Thyroid gland (tissue), 4 donors: ENCODE measurements around the gene TTC39A. TPM values are rescaled to one million over a fixed set of nuclear protein-coding genes. Genes with fewer than 3 reads are reported as not detected.

Source experiments
- DNase-seq, 2 donors: peaks; one replicate each; pipeline ENCODE4 v3.0.0-alpha.2; 2019
- H3K27ac ChIP-seq, 3 donors: fragments of 200-600 bp; sonication (generic); 1 replicate in 2 of 3; 2 replicates in 1 of 3; pipeline ENCODE4 v1.5.1; 2016 to 2019; ENCODE audit warnings: mild to moderate bottlenecking in 1 of 3, moderate library complexity in 1 of 3
- H3K27me3 ChIP-seq: fragments of 200-600 bp; sonication (generic); one replicate; pipeline ENCODE4 v1.5.1; 2019
- H3K36me3 ChIP-seq, 2 donors: fragments of 200-600 bp; sonication (generic); one replicate each; pipeline ENCODE4 v1.5.1; 2016 to 2019
- H3K4me1 ChIP-seq, 2 donors: fragments of 200-600 bp; sonication (generic); one replicate each; pipeline ENCODE4 v1.5.1; 2017 to 2019
- H3K4me3 ChIP-seq, 3 donors: fragments of 200-600 bp; sonication (generic); replicated peaks in 1 of 3; 1 replicate in 2 of 3; 2 replicates in 1 of 3; pipeline ENCODE4 v1.5.1; 2016; ENCODE audit warnings: mild to moderate bottlenecking in 1 of 3
- H3K9me3 ChIP-seq: fragments of 200-600 bp; sonication (generic); one replicate; pipeline ENCODE4 v1.5.1; 2017
- POLR2A ChIP-seq, 2 donors: fragments of 450-650 bp; IDR thresholded peaks; one replicate each; pipeline ENCODE4 v1.6.1; 2017; ENCODE audit warnings: antibody characterized with exemption in 2 of 2, mild to moderate bottlenecking in 2 of 2, moderate library complexity in 1 of 2
- WGBS, 2 donors: methylation state at CpG; one replicate each; pipeline ENCODE4 v1.1.5; 2017; 5-methylcytosine and 5-hydroxymethylcytosine counted together
- intact Hi-C: fragments of 100-400 bp; cut with DNase I; formaldehyde crosslinking; loops from one replicate; pipeline ENCODE4 v1.15.1; 2023
- total RNA-seq, 4 donors: library from RNA; depleted of rRNA; stranded (reverse); fragments of >200 nt; gene quantifications; one replicate each; pipeline ENCODE4 v1.2.3, GENCODE V29; 2016
- TF ChIP-seq, protein P1 (sequence below), 6 experiments: fragments of 200-600 bp in 3 of 6; fragments of 450-650 bp in 3 of 6; sonication (generic) in 3 of 6; IDR thresholded peaks; one replicate each; pipeline ENCODE4 v1.5.1; 2016 to 2019; ENCODE audit warnings: antibody characterized with exemption in 6 of 6, mild to moderate bottlenecking in 2 of 6, inconsistent platforms in 1 of 6, moderate library complexity in 1 of 6

TTC39A gene
- total RNA-seq, 4 donors from 2014 or later = 13.6 to 56.0 (median 33.5) TPM

DNA sequence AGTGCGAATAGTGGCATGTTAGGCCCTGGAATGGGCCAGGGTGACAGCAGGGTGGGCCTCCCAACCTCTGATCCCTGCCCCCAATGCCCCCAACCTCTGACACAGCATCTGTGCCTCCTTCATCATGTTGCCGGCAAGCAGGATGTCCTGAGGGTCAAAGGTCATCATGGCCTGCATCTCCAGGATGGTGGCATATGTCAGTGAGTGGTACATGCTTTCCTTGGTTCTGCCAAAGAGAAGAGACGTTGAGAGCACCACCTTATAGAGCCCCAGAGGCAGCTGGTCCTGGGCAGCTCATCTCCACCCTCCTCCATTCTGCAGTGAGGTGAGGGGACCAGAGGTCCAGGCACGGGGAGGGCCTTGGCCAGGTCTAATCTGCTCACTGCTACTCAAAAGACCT lies 17.6 kb downstream of the TTC39A start:
- Histone ChIP-seq H3K27me3 (no peaks in the 10 kb centered on the region), H3K27ac (no peak overlapping the region), H3K36me3 (no peaks in the 10 kb centered on the region), H3K4me3 (no peak overlapping the region), H3K9me3 (no peaks in the 10 kb centered on the region), H3K4me1 (peaks cover 0 to 14% of the 10 kb centered on the region in 2 donors)
- DNase-seq = no peak
- 88 to 92% methylated on average over 4 of the region's 4 CpGs for WGBS, 2 donors
- TF ChIP-seq, protein P1, sequence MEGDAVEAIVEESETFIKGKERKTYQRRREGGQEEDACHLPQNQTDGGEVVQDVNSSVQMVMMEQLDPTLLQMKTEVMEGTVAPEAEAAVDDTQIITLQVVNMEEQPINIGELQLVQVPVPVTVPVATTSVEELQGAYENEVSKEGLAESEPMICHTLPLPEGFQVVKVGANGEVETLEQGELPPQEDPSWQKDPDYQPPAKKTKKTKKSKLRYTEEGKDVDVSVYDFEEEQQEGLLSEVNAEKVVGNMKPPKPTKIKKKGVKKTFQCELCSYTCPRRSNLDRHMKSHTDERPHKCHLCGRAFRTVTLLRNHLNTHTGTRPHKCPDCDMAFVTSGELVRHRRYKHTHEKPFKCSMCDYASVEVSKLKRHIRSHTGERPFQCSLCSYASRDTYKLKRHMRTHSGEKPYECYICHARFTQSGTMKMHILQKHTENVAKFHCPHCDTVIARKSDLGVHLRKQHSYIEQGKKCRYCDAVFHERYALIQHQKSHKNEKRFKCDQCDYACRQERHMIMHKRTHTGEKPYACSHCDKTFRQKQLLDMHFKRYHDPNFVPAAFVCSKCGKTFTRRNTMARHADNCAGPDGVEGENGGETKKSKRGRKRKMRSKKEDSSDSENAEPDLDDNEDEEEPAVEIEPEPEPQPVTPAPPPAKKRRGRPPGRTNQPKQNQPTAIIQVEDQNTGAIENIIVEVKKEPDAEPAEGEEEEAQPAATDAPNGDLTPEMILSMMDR (IDR thresholded peaks at IDR 0.05) = no peak
- intact Hi-C loops = no loop called here

DNA sequence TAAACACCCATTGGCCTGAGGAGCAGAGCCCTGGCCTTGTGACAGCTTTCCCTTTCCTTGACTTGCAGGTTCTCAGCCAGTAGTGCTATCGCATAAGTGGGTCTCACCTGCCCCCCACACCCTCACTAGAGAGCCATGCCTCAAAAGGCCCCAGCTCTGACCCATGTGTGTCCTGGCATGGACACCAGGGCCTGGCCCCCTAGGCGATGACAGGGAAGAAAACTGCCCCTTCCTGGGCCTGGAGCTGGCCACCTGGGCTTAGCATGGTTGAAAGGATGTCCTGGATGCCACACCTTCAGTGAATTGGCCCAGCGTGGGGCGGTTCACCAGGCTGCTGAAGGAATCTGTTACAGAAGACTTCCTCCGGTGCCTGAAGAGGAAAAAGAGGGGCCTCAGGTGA lies 18.5 kb downstream of the TTC39A start:
- Histone ChIP-seq H3K27ac (no peak overlapping the region), H3K9me3 (no peaks in the 10 kb centered on the region), H3K4me3 (no peak overlapping the region), H3K4me1 (peaks cover 0 to 14% of the 10 kb centered on the region in 2 donors), H3K27me3 (no peaks in the 10 kb centered on the region), H3K36me3 (no peaks in the 10 kb centered on the region)
- intact Hi-C loops = no loop called here
- no peak for DNase-seq
- TF ChIP-seq, protein P1 (IDR thresholded peaks at IDR 0.05) = no peak
- TF ChIP-seq POLR2A (IDR thresholded peaks at IDR 0.05) = no peak
- 91 to 94% methylated on average over 5 of the region's 5 CpGs for WGBS, 2 donors

DNA sequence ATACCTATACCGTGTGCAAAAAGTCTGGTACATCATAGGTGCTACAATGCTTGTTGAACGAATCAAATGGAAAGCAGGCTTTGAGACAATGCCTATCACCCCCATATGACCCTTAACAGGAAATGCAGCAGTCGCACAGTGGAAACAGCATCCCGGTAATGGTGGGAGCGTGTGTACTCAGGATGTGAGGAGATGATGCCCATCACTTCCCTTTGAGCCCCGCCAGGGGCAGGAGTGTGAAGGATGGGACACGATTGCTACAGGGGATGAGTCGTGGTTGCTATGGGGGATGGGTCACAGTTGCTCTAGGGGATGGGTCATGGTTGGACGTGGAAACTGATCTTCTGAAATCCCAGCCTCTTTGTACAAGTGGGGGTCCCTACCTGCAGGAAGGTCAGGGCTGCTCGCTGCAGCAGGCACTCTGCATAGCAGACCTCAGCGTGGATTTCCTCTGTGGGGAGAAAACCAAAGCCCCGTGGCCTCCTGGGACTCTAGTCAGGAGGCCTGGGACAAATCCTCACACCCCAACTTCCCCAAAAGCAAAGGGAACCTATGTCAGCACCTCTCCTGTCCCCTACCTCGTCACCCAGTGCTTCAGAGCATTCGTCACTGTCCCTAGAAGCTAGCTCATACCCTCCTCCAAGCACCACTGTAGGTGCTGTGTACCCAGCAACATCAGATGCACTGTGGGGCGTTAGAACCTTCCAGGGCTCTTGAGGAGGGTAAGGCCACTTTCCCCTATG lies 19.3 kb downstream of the TTC39A start:
- H3K36me3 ChIP-seq = no peaks in the 10 kb centered on the region
- H3K9me3 ChIP-seq = no peaks in the 10 kb centered on the region
- intact Hi-C loops = no loop called here
- DNase-seq = no peak
- H3K4me1 ChIP-seq = peaks cover 0 to 14% of the 10 kb centered on the region in 2 donors
- no peak overlapping the region for H3K4me3 ChIP-seq
- WGBS, 2 donors = 75 to 78% methylated on average over 15 of the region's 15 CpGs
- no peaks in the 10 kb centered on the region for H3K27me3 ChIP-seq
- H3K27ac ChIP-seq = no peak overlapping the region
- no peak for TF ChIP-seq POLR2A (IDR thresholded peaks at IDR 0.05)
- TF ChIP-seq, protein P1 (IDR thresholded peaks at IDR 0.05) = no peak

DNA sequence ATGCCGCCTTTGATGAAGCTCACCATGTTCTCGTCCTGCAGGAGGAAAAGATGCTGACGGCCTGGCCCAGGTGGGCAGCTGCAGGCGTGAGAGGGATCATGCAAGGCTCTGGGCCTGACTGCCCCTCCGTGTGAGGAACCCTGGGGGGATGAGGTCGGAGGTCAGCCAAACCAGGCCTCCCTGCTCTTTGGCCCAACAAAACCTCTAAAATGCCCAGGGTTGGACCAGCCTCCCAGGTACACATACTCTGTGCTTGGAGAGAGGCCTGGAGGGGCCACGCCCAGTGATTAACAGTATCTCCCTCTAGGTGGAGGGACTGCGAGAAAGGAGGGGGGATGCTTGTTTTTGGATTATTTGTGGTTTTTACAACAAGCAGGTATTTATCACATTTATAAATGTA lies 21.1 kb downstream of the TTC39A start:
- Histone ChIP-seq H3K27ac (no peak overlapping the region), H3K4me3 (no peak overlapping the region), H3K36me3 (no peaks in the 10 kb centered on the region), H3K27me3 (no peaks in the 10 kb centered on the region), H3K9me3 (no peaks in the 10 kb centered on the region), H3K4me1 (peaks cover 0 to 5% of the 10 kb centered on the region in 2 donors)
- WGBS, 2 donors = 85 to 88% methylated on average over 8 of the region's 8 CpGs
- no peak for DNase-seq
- intact Hi-C loops = no loop called here
- no peak for TF ChIP-seq POLR2A (IDR thresholded peaks at IDR 0.05)
- TF ChIP-seq, protein P1 (IDR thresholded peaks at IDR 0.05) = no peak

DNA sequence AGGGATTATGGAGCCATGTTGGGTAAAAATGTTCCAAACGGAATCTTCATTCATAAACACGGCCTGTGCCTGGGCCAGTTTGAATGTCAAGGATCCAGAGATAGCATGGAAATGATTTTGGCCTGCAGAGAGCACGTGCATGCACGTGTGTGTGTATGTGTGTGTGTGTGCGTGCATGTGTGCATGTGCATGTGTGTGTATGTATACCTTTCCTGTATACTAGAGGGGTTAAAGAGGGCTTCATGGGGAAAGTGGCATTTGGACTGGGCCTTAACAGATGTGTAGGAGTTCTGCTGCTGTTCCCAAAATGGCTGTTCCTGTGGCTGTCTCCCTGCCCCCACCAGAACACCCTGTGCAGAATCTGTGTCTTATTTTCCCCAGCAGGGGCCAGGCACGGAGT lies 21.7 kb downstream of the TTC39A start:
- TF ChIP-seq, protein P1 (IDR thresholded peaks at IDR 0.05) = no peak
- TF ChIP-seq POLR2A (IDR thresholded peaks at IDR 0.05) = no peak
- Histone ChIP-seq H3K9me3 (no peaks in the 10 kb centered on the region), H3K4me3 (no peak overlapping the region), H3K27me3 (no peaks in the 10 kb centered on the region), H3K4me1 (no peaks in the 10 kb centered on the region), H3K36me3 (no peaks in the 10 kb centered on the region), H3K27ac (no peak overlapping the region)
- 90 to 92% methylated on average over 6 of the region's 6 CpGs for WGBS, 2 donors
- no peak for DNase-seq
- intact Hi-C loops = no loop called here
